ENCODE results near the gene ERBB4.
"Not testable (repeated sequence)": the region's sequence is repeated elsewhere in the genome, so short reads cannot be mapped to it uniquely, and the experiment has no call there.

ERBB4 gene

DNA sequence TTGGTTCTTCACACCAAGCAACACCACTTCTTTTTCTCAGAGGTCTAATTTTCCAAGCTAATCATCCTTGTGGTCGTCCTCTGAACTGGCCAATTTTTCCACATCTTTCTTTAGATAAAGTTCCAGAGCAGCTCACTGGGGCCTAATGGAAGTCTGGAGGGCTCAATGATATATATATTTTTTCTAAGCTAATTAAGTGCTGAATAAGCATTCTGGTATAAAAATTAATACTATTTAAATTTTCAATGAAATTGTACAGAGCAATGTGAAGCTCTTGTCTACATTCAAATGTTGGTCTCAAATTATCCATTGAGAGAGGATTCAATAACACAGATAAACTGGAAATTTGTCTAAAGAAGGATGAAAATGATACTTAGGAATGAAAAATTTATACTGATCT lies 866.6 kb downstream of the ERBB4 start:
- no peak for DNase-seq

GRCh38 chr2:211665299-211665698 lies 873.3 kb downstream of the ERBB4 start:
- no peak for DNase-seq

- no peak for DNase-seq
Measured at GRCh38 chr2:211664321-211664720, 874.3 kb downstream of the ERBB4 start.

GRCh38 chr2:211654211-211654780 lies 884.3 kb downstream of the ERBB4 start:
- DNase-seq = no peak

- no peak for DNase-seq
Measured at GRCh38 chr2:211652327-211652726, 886.3 kb downstream of the ERBB4 start.

GRCh38 chr2:211649331-211649730 lies 889.3 kb downstream of the ERBB4 start:
- DNase-seq = no peak

- no peak for DNase-seq
Measured at GRCh38 chr2:211631503-211631902, 907.1 kb downstream of the ERBB4 start.

DNA sequence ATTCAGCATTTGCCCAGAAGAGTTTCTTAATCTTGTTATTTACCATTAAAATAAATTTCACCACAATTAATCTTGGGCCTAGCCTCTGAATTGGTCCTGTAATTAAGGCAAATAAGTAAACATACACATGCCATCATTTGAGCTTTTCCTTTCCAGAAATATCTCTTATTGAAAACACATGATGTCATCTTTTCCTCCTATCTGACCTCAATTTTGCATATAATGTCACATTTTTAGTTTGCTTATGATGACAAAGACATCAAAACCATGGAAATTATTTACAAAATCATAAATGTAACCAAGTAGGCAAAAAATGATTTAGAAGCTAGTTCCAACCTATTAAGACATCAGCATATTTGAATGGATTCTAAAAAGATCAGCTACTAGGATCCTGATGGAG lies 915.5 kb downstream of the ERBB4 start:
- no peak for DNase-seq

GRCh38 chr2:211620986-211621385 lies 917.6 kb downstream of the ERBB4 start:
- no peak for DNase-seq

DNA sequence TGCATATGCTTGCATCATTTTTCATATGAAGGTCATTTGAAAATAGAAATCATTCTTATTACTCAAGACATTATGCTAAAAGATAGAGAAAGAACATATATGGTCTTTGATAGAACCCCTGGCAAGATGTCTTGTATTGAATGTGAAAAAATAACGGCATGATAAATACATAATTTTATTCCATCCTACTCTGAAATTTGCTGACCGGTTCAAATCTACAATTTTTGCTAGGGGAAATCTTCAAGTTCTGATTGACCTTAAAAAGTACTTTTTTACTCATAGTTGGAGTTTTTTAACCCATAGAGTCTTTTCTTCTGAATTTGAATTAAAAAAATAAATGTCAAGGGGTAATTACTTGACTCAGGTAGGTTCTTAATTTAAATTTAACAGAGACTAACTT lies 920.8 kb downstream of the ERBB4 start:
- DNase-seq = no peak

- DNase-seq = no peak
Measured at GRCh38 chr2:211611621-211612020, 927.0 kb downstream of the ERBB4 start.

DNA sequence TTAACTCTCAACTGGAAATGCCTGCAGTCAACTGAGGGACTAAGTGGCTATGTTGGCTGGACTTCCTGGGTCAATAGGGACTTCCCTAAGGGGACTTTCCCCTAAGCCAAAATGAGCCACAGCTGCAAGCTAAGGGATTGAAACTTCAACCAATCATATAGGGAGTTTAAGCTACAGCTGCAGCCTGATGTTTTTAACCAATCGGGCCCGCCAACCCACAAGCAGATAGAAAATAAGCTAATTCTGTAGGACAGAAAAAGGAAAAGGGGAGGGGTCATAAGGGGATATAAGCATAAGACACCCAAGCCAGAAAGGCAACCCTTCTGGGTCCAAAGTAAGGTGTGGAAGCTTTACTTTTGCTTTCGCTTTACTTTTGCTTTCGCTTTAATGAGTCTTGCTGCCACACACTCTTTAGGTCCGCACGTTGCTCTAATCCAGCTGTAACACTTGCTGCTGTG lies 927.5 kb downstream of the ERBB4 start:
- no peak for DNase-seq

GRCh38 chr2:211609127-211609526 lies 929.5 kb downstream of the ERBB4 start:
- DNase-seq = no peak

GRCh38 chr2:211599146-211599545 lies 939.5 kb downstream of the ERBB4 start:
- no peak for DNase-seq

DNA sequence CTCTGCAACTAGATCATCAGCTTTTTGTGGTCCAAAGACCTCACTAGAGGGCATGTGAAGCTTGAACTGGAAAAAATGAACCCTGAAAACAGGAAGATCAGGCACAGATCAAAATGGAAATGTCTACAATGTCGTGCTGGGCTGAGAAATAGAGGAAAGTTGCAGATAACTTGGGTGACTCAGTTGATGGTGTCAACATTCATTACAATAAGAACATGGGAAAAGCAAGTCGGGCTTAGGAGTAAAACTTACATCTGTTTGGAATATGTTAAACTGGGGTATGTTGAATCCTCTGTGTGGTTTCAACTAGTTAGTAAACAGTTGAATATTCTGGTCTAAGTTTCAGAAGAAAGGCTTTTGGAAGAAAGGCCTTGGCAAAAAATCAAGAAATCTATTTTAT lies 940.4 kb downstream of the ERBB4 start:
- DNase-seq = no peak

- not testable (repeated sequence) for DNase-seq
Measured at GRCh38 chr2:211592006-211592405, 946.6 kb downstream of the ERBB4 start.

DNA sequence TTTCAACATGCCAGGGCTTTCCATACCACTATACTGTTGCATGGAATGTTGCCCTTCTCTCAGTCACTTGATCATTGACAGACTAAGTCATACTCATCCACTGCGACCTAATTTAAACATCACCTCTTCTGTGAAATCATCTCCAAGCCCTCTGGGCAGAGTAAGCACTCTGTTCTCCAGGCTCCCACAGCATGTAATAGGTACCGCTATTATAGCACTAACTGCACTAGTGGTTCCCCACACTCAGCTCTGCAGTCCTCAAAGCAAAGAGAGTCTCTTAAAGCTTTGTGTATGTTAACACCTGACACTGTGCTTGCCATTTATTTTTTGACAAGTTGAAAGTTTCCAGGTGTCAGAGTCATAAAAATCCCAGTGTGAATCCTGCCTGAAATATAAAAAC lies 947.2 kb downstream of the ERBB4 start:
- DNase-seq = no peak

DNA sequence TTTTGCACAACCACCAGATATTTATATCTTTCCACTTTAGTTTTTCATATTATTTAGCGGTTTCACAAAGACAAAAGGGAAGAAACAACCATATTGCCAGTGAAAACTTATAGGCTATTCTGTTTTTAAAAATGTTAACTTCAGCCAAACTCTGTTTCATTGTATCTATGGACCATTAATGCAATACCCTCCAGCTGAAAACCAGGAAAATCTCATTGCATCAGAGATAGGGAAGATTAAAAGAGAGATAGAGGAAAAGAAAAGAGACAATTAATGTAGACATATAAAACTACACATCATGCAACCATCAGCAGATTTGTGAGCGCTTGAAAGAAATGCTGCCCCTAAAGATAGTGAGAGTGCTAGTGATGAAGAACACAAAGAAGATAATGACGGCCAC lies 970.2 kb downstream of the ERBB4 start:
- DNase-seq = no peak

- no peak for DNase-seq
Measured at GRCh38 chr2:211564441-211564840, 974.2 kb downstream of the ERBB4 start.

GRCh38 chr2:211545582-211545981 lies 993.0 kb downstream of the ERBB4 start:
- no peak for DNase-seq

- no peak for DNase-seq
Measured at GRCh38 chr2:211534632-211535031, 1004.0 kb downstream of the ERBB4 start.

DNA sequence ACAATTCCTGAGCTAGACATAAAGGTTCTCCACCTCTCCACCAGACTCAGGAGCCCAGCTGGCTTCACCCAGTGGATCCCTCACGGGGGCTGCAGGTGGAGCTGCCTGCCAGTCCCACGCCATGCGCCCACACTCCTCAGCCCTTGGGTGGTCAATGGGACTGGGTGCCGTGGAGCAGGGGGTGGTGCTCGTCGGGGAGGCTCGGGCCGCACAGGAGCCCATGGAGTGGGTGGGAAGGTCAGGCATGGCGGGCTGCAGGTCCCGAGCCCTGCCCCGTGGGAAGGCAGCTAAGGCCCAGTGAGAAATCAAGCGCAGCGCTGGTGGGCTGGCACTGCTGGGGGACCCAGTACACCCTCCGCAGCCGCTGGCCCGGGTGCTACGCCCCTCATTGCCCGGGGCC lies 1014.4 kb downstream of the ERBB4 start:
- DNase-seq = not testable (repeated sequence)

GRCh38 chr2:211516537-211516936 lies 1022.1 kb downstream of the ERBB4 start:
- DNase-seq = no peak

- no peak for DNase-seq
Measured at GRCh38 chr2:211514049-211514448, 1024.6 kb downstream of the ERBB4 start.

GRCh38 chr2:211513446-211513845 lies 1025.2 kb downstream of the ERBB4 start:
- no peak for DNase-seq

DNA sequence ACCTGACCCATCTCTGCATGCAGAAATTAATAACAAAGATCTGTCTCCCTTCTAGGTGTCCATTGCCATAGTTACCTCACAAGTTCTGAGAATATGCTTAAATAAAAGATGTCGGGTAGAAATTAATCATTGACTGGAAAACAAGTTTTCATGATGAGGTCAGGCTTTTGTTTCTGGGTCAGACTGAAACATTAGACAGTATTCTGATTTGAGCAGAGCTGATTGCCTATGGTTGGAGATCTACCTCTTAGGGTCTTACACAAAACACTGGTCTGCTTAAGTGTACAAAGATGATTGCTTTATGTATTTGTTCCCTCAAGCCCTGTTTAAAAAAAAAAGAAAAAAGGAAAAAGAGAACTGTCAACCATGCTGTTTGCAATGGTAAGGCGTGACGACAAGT lies 1025.8 kb downstream of the ERBB4 start:
- DNase-seq = no peak
